ENCODE data around the gene GGT6.

Gene GGT6

DNA sequence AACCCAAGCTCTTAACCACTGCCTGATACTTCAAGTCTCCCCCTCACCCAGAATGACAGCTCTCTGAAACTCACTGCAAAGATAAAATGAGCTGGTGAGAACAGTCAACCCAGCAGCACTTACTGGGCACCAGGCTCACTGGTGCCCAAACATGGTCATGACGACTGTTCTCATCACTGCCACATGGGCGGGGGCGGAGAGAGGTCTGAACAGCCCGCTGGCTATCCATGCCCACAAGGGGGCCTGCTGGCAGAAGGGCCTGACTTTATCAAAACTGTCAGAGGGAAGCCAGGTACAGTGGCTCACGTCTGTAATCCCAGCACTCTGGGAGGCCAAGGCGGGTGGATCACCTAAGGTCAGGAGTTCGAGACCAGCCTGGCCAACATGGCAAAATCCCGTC lies 9.2 kb downstream of the GGT6 start:
- DNase-seq (ENCODE audit: low spot score): no peak

DNA sequence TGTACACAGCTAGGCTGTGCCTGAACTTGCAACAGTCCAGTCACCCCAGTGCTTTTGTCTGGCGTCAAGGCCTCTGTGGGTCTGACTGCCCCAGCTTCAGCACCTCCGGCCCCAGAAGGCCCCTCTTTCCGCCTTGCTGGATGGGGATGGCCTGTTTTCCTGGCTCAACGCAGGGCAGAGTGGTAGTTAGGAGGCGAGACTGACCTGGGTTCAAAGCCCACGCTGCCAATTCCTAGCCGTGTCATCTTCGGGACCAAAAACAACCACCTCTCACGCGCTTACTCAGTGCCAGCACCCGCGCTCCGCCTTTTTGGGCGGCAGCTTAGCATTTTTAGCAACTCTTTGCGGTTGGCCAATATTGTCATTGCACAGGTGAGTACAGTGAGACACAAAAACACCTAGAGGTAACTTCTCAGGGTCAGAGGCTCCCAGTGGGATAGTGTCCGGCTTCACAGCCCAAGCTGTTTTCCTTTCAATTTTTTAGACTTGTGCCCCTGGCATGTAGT lies 9.8 kb downstream of the GGT6 start:
- no peak for DNase-seq (ENCODE audit: low spot score)

DNA sequence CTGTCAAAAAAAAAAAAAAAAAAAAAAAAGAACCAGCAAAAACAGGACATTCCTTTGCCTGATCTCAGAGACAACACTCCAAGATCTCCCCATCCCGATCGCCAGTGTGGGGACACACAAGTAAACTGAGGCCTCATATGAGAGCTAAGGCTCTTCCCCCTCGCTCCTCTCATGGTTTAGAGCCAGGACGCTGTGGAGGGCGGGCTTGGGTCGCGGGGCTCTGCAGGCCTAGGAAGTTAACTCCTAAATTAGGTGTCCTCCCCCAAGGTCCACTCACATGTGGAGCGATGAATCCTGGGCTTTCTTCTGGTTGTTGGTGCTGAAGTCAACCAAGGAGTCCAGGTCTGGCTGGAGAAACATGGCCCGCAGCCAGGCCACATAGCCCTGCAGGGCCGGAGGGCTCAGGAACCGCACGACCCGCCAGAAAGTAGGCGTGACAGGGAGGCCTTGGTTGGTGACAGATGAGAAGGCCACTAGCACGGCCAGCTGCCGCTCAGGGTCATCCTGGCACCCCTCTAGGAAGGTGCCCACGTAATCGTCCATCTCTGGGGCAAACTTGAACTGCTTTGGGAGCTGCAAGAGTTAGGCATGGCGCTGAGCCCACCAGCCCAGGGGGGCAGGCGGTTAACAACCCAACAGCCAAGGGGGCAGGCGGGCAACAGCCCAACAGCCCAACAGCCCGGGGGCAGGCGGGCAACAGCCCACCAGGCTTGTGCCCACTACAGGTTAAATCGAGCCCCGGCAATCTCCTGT lies 10.4 kb downstream of the GGT6 start:
- DNase-seq (ENCODE audit: low spot score): no peak

DNA sequence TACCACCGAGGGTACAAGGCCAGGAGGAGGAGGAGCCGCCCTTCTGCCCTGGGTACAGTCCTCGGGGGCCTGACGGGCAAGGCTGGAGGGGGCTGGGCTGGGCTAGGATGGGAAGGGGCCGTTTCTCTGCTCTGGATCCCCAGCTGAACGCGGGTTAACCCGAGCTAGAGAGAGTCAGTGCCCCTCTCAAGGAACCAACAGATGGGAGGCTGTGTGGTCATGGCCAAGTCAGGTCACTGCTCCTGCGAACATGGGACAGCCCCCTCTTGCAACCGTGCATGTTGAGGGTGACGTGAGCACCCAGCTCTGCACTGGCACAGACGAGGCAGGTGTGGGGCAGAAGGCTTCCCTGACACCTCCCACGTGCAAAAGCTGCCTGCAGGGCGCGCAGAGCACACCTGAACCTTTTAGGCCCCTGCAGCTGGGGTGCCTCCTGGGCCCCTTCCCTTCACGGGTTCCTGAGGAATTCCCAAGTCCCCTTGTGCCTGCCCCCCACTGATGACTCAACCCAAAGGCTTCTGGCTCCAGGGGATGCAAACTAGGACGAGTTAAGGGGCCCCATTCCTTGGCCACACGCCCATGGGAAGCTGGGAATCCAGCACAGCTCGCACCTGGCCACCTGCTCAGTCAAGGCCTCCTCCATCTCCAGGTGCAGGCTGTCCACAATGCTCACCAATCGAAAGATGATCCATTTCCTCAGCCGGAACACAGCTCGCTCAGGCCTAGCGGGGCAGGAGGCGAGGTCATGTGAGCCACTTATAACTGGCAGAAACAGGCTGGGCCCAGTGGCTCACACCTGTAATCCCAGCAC lies 11.5 kb downstream of the GGT6 start:
- DNase-seq (ENCODE audit: low spot score): no peak

DNA sequence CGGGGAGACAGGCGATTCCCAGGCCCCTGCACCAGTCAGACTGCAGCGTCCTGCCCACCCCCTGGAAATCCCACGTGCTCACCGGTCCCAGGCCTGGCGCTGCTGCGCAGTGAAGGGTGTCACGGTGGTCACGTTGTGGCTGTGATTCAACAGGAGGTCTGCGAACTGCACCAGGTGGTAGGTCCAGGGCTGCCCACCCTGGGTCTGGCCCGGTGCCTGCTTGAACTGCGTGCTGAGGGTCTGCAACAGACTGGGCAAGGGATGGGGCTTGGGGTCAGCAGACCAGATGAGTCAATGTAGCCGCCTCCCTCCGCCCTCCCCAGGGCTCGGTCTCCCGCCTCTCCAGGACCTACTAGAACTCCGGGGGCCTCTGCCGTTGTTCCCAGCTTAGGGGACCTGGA lies 12.3 kb downstream of the GGT6 start:
- no peak for DNase-seq (ENCODE audit: low spot score)

DNA sequence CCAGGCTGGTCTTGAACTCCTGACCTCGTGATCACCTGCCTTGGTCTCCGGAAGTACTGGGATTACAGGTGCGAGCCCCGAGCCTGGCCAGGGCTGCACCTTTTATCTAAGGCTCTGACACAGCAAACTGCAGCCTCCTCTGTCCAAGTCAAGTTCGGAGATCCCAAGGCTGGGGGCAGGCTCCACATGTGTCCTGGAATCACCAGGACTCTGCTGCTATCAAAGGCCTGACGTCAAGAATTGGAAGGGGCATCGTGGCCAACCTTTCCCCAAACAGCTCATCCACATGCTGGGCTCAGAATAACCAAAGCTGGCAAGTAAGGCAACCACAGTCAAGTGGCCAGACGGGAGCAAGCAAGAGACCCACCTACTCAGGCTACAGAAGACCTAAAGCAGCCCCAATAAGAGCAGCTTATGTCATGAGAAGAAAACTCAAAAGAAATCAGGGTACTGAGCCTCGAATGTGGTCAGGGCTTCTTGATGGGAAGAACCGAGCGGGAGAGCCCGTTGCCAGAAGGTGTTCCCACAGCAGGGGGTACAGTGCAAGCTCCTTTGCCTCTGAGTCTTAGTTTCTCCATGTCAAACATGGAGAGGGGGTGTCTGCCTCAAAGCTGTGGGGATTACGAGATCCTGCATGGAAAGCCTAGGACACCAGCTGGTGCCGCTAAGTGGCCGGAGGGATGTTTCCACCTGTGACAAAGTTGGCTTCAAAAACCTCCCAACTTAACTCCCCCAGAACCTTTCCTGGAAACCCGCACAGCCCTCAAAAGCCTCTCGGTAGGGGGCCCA lies 13.1 kb downstream of the GGT6 start:
- no peak for DNase-seq (ENCODE audit: low spot score)

DNA sequence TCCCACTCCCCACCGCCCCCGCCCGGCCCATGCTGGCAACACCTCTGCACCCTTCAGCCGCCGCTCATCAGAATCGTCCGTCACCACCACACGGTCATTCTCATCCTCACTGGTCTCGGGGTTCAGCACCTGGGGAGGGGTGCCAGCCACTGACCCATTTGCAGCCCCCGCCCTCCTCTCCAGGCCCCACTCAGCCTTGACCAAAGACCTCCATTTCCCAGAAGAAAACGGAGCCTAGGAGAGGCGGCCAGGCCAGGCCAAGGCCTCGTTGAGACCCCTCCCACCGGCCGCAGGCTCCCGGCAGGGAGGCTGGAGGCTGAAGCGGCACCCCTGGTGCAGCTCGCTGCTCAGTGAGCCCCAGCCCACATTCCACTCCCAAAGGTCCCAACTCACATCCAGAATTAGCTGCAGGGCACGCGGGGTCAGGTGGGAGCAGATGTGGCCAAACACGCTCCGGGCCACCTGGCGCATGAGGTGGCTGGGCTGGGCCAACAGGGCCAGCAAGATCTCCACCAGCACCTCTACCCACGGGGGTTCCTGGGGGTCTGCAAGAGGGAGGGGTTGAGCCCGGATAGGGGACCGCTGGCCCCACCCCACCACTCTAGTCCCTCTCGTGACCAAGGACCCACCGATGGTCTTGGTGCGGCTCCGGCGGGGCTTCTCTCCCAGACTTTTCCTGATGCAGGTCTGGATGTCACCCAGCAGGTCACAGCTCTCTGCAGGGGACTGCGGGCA lies 15.0 kb downstream of the GGT6 start:
- DNase-seq (ENCODE audit: low spot score): no peak

DNA sequence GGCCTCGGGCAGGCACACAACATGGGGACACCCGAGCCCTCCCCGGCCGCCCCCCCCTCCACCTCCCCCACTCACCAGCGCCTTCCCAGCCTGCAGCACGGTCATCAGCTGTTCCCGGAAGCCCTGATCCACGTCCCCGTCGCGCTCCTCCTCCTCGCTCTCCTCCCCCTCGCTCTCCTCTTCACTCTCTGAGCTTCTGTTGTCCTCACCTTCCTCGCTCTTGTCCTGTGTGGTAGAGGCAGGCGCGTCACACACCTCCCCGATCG lies 15.5 kb downstream of the GGT6 start:
- DNase-seq (ENCODE audit: low spot score): no peak

DNA sequence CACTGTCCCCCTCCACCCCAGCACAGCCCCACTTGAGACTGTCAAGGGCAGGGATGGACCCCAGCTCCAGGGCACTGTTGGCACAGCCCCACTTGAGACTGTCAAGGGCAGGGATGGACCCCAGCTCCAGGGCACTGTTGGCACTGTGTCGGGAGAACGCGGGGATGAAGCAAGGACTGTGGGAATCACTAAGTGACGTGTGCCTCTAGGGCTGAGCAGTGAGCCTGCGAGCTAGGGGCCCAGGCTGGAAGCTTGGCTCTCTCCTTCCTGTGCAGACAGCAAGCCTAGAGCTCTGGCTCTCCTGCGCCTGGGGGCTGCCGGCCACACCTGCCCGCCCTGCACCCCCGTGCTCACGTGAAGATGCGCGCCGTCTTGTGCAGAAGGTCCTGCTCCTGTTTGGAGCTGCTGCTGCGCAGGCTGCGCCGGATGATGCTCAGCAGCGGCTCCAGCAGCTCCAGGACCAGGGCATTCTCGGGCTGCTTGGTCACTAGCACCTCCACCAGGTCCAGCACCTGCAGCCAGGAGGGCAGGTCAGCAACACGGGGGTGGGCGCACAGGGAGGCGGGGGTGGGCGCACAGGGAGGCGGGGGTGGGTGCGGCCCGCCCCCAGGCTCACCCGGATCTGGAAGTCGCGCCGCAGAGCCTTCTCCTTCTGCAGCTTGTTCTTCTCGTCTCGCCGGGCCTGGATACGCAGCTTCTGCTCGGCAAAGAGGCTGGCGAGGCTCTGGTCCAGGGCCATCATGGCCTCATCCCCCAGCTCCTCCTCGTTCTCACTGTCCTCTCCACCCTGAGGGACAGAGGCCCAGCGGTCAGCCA lies 16.0 kb downstream of the GGT6 start:
- no peak for DNase-seq (ENCODE audit: low spot score)

DNA sequence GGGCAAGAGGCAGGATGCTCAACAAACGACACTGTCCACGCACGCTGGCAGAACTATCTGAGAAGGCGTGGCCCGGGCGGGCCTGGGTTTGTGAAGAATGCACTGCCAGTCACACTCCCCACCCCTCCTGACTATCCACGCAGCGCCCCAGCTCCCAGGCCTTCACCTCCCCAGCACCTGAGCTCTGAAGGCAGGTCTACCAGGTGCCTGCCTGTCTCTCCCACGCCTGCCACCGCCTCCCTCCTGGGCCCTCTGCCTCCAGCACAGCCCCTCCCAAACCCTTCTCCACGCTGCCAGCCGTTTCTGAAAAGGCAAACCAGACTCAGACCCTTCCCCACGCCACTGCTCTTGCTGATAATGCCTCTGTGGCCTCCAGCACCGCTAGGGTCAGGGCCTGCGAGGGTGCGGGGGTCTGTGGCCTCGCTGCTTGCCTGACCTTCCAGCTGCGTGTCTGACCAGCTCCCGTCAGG lies 16.8 kb downstream of the GGT6 start:
- DNase-seq (ENCODE audit: low spot score): no peak

DNA sequence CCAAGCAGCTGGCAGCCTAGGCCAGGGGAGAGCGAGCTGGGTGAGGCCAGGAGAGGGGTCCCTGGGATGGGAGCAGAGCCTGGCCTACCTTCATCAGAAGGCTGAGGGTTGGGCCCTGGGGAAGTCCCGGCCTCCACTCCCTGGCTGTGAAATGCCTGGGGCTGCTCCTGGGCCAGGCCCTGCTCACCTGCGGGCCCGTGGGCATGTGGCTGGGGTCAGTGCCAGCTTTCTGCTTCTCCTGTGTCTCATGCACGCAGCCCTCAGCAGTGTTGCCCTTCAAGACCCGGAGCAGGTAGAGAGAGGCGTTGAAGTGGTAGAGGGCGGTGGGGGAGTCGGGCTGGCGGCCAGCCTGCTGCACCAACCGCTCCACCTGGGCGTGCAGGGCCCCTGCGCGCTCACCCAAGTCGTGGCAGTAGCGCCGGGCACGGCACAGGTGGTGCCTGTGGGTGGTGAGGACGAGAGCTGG lies 17.6 kb downstream of the GGT6 start:
- no peak for DNase-seq (ENCODE audit: low spot score)

DNA sequence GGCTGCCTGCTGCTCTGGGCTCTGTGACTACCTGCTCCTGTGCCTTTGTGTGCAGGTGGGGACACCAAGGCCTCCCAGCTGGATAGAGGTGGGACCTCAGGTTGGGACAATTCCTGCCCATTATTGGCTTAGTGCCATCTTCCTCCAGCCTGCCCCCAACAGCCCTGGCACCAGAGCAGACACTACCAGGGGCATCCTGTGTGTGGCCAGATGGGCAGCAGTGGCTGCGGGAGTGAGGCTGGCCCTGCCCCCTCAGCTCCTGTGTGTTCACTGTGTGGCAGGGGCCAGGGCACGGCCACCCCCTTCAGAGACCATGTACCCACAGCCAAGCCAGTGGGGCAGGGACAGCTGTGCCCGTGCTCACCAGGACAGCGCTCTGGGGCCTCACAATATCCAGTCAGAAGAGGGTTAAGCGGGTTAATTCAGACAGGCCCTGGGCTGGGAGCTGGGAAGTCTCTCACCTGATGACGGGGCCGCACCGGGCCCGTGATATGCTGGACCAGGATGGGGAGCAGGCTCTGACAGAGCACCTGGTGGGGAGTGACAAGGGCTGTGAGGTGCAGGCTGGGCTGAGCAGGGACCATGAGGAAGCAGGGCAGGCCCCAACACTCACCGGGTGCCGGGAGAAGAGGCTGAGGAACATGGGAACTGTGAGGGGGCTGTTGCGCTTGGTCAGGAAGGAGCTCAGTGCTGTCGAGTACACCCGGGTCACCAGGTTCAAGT lies 18.2 kb downstream of the GGT6 start:
- DNase-seq (ENCODE audit: low spot score): no peak

DNA sequence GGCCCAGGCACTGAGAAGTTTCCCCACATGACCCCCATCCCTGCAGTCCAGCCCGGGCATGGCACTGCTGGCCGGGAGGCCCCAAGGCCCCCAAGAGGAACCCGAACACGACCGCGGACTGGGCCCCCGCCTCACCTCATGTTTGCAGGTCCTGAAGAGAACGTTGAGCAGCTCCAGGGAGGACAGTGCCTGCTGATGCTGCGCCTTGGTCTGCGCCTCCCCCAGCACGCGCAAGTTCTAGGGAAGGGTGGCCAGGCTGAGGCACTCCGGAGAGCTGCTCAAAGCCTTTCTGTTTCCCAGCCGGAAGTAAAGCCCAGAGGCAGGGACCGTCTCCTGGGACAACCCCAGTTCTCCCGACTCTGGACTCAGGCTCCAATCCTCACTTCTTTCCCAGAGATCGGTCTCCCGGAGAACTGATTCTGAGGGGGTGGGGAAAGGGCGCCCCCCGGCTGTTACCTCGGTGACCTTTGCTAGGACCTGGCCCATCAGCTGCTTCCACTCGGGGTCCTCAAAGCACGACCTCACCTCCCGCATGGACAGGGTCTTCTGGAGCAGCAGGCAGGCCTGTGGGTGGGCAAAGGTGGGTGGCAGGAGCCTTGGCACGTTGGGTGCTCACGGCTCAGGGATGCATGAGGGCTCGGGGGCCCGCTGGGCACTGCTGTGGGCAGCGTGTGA lies 18.9 kb downstream of the GGT6 start:
- no peak for DNase-seq (ENCODE audit: low spot score)

DNA sequence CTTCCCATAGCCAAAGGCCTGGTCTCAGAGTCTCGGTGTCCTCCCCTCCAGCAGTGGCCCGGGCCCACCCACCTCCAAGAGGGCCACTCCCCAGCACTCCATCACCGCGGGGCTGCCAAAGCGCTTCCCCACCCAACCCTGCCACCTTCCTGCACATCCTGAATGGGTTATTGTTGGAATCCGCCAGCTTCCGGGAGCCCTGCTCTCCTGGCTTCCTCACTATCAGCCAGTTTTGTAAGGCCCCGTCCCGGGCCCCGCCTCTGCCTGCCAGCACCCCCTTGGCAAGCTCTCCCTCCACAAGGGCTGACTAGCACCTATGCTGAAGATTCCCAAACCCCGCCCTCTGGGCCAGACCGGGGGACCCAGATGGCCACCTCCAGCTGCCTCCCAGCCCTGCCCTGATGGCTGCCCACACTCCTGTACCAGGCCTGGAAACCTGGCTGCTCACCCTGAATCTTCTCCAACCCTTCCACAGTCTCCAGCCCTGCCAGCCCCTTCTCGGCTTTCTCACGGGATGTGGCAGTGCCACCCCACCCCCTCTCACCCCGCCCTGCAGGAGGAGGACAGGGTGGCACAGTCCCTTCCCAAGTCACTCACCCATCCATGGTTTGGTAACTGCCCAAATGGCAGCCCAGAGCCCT lies 19.6 kb downstream of the GGT6 start:
- DNase-seq (ENCODE audit: low spot score): no peak

DNA sequence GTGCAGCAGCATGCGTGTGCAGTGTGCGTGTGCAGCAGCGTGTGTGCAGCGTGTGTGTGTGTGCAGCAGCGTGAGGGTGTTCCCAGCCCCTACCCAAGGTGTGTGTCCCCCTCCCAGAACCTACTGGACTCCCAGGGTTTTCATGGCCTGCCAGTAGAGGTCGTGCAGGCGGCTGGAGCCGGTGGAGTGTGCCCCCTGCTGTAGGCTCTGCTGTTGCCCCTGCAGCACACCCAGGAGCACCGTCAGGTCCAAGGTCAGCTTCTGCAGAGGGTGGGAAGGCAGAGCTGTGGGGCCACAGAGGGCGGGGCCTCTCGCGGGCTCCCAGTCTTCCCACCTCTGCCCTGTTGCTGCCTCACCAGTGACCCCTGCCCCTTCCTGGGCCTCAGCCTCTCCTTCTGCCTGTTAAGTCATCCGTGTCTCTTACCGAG lies 20.1 kb downstream of the GGT6 start:
- DNase-seq (ENCODE audit: low spot score): no peak

DNA sequence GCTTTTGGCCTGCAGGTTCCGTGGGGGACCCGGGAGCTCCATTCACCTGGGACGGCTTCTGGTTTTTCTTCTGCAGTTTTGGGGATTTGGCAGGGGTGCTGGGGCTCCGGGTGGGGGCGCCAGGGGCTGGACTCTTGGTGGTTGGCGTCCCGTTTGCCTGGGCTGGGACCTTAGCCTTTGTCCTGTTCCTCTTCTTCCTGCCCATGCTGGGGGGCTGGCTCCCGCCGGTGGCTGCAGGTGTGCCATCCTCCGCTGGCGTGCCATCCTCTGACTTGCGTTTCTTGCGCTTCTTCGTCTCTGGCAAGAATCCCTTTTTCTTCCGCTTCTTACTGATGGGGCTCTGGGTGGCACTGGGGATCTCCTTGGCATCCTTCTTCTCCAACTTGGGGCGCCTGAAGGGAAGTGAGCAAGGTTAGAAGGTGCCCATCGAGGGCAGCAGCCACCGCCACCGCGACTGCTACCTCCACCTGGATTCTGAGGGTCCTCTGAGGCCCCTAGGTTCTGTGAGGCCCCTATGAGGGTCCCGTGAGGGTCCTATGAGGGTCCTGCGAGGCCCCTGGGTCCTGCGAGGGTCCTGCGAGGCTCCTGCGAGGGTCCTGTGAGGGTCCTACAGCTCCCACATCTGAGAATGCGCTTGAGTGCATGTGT lies 20.7 kb downstream of the GGT6 start:
- no peak for DNase-seq (ENCODE audit: low spot score)

DNA sequence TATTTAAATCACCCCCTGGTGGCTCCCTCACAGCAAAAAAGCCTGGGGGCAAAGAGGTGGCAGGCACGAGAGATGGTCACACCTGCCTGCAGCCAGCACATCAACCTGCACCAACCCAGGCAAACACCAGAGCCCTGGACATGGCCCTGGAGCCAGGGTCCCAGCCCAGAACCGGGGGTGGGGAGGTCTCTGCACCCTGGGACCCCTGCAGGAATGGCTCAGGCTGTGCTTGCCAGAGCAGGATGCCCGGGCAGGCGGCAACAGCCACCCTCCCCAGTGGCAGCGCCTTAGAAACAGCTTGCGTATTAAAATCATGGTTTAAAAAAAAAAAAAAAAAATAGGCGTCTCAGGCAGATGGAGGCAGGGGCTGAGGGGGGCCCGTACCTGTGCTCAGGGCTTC lies 21.4 kb downstream of the GGT6 start:
- no peak for DNase-seq (ENCODE audit: low spot score)

DNA sequence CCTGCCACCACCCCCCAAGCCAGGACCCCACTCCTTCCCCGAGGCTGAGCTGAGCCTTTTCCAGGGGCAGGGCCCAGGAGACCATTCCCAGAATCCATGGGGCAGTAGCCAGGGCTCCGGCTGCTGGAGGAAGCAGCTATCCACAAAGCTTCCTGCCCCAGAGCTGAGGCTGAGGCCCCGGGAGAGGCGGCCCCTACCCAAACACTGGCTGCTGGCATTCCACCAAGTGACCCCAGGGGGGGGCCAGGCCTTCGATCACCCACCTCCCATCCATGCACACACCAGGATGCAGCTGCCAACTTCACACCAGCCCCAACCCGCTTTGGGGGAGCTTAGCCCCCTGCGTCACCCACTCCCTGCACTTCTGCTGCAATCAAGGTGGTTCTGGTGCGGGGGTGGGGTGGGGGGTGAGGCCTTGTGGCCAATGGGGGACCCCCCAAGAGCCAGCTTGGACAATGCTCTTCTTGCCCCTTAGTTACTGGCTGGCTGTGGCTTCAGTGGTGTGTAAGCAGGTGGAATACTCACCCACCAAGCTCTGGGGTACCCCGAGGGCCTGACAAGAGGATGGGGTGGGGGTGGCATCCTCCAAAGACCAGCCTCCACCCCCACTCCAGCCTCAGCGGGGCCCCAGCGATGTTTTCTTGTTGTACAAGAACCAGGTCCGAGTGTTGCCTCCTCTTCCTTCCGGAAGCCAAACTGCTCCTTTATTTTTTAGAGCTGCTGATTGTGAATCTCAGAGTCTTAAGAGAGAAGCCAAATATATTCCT lies 22.0 kb downstream of the GGT6 start:
- DNase-seq (ENCODE audit: low spot score): no peak
